GM23248 (cell line): Measurements from ENCODE around the gene THADA. TPM values are rescaled to one million over a fixed set of nuclear protein-coding genes. Genes with fewer than 3 reads are reported as not detected.
"Not testable (repeated sequence)": the region's sequence is repeated elsewhere in the genome, so short reads cannot be mapped to it uniquely, and the experiment has no call there.

Source experiments
- DNase-seq: peaks from one replicate; pipeline ENCODE4 v3.0.0-alpha.2; 2015
- H2AFZ ChIP-seq: fragments of 200-600 bp; sonication (generic); 2 replicates; pipeline ENCODE4 v1.6.1; 2016; ENCODE audit warnings: antibody characterized with exemption
- H3F3A ChIP-seq: fragments of 200-600 bp; sonication (generic); 2 replicates; pipeline ENCODE4 v1.6.1; 2016; ENCODE audit warnings: mild to moderate bottlenecking, antibody characterized with exemption, mixed run types; ENCODE audit not compliant: insufficient read depth
- H3K27ac ChIP-seq: fragments of 200-600 bp; sonication (generic); 2 replicates; pipeline ENCODE4 v1.5.1; 2016; ENCODE audit warnings: mild to moderate bottlenecking
- H3K27me3 ChIP-seq: fragments of 200-600 bp; sonication (generic); replicated peaks from 2 replicates; pipeline ENCODE4 v1.6.1; 2016; ENCODE audit warnings: mild to moderate bottlenecking; ENCODE audit not compliant: insufficient read depth
- H3K36me3 ChIP-seq: fragments of 200-600 bp; sonication (generic); 2 replicates; pipeline ENCODE4 v1.6.1; 2016; ENCODE audit warnings: low read depth, mild to moderate bottlenecking
- H3K4me1 ChIP-seq: fragments of 200-600 bp; sonication (generic); 2 replicates; pipeline ENCODE4 v1.6.1; 2016; ENCODE audit warnings: mild to moderate bottlenecking; ENCODE audit not compliant: insufficient read depth
- H3K4me2 ChIP-seq: fragments of 200-600 bp; sonication (generic); one replicate; pipeline ENCODE4 v1.6.1; 2016; ENCODE audit warnings: mild to moderate bottlenecking; ENCODE audit not compliant: unreplicated experiment
- H3K4me3 ChIP-seq: fragments of 200-600 bp; sonication (generic); 2 replicates; pipeline ENCODE4 v1.5.1; 2016; ENCODE audit warnings: mild to moderate bottlenecking
- H3K79me2 ChIP-seq: fragments of 200-600 bp; sonication (generic); 2 replicates; pipeline ENCODE4 v1.6.1; 2016; ENCODE audit warnings: mild to moderate bottlenecking; ENCODE audit not compliant: insufficient read depth
- H3K9ac ChIP-seq: fragments of 200-600 bp; sonication (generic); 2 replicates; pipeline ENCODE4 v1.6.1; 2016; ENCODE audit warnings: mild to moderate bottlenecking
- H3K9me2 ChIP-seq: fragments of 200-600 bp; sonication (generic); 2 replicates; pipeline ENCODE4 v1.6.1; 2016; ENCODE audit warnings: mixed run types, mild to moderate bottlenecking, moderate library complexity; ENCODE audit not compliant: insufficient read depth
- H3K9me3 ChIP-seq: fragments of 200-600 bp; sonication (generic); one replicate; pipeline ENCODE4 v1.6.1; 2017; ENCODE audit warnings: low read depth
- H4K20me1 ChIP-seq: fragments of 200-600 bp; sonication (generic); 2 replicates; pipeline ENCODE4 v1.6.0; 2016; ENCODE audit not compliant: insufficient read depth
- EZH2 ChIP-seq: fragments of 200-600 bp; sonication (generic); IDR thresholded peaks from 2 replicates; pipeline ENCODE4 v1.6.1; 2018; ENCODE audit warnings: antibody characterized with exemption, mild to moderate bottlenecking; ENCODE audit not compliant: insufficient read depth, poor library complexity, severe bottlenecking
- EZH2phosphoT487 ChIP-seq: fragments of 200-600 bp; sonication (generic); IDR thresholded peaks from 2 replicates; pipeline ENCODE4 v1.6.1; 2018; ENCODE audit warnings: antibody characterized with exemption, moderate library complexity, mild to moderate bottlenecking, low read depth; ENCODE audit not compliant: insufficient read depth
- WGBS, 2 experiments: methylation state at CpG; one replicate each; pipeline ENCODE4 v1.1.6; 2015 to 2017; ENCODE audit warnings: low lambda C conversion rate in 2 of 2, low coverage in 1 of 2; ENCODE audit errors: missing lambda C conversion rate in 2 of 2; 5-methylcytosine and 5-hydroxymethylcytosine counted together
- in situ Hi-C: fragments of 300-500 bp; cut with MboI; formaldehyde crosslinking; loops from 2 replicates; pipeline ENCODE4 v1.15.0; 2020
- polyA plus RNA-seq: library from polyadenylated mRNA; unstranded; fragments of >200 nt; fragmentation: Nextera tagmentation; extraction: Ambion mirVana; gene quantifications from 2 replicates; pipeline ENCODE4 v1.2.1, GENCODE V29; 2016
- total RNA-seq: library from RNA; depleted of rRNA; stranded (reverse); fragments of >200 nt; shearing (Covaris generic); gene quantifications from 2 replicates; pipeline ENCODE4 v1.2.3, GENCODE V29; 2014

THADA gene
- total and polyA plus RNA-seq, 2 experiments from 2014 or later = 14.1 to 15.8 TPM

- Histone ChIP-seq H3K9ac (no peak overlapping the region), H3K9me2 (no peaks in the 10 kb centered on the region), H3K27ac (no peak overlapping the region), H2AFZ (peak overlapping the region; percentile 6; the same call in 1 of the 2 replicates), H3F3A (peaks cover 23% of the 10 kb centered on the region), H3K4me2 (peak overlapping the region; percentile 3), H4K20me1 (no peaks in the 10 kb centered on the region), H3K36me3 (no peaks in the 10 kb centered on the region), H3K4me1 (peaks cover 37% of the 10 kb centered on the region), H3K4me3 (no peak overlapping the region), H3K9me3 (no peaks in the 10 kb centered on the region), H3K79me2 (no peaks in the 10 kb centered on the region), H3K27me3 (no peaks in the 10 kb centered on the region)
- TF ChIP-seq EZH2phosphoT487 (no peak), EZH2 (no peak)
- WGBS, 2 experiments = 50 to 58% methylated on average over 1 of the region's 1 CpG
- DNase-seq = peak; percentile 29
- in situ Hi-C loops = no loop called here
These were observed 57.7 kb downstream of the THADA start for GRCh38 chr2:43538034-43538670.

GRCh38 chr2:43537137-43537536 lies 58.7 kb downstream of the THADA start:
- Histone ChIP-seq H3K27ac (no peak overlapping the region), H3K4me1 (peaks cover 36% of the 10 kb centered on the region), H4K20me1 (no peaks in the 10 kb centered on the region), H3K36me3 (no peaks in the 10 kb centered on the region), H3K27me3 (no peaks in the 10 kb centered on the region), H3K4me3 (no peak overlapping the region), H3K9ac (no peak overlapping the region), H3K79me2 (no peaks in the 10 kb centered on the region), H2AFZ (no peak overlapping the region), H3K9me3 (no peaks in the 10 kb centered on the region), H3K9me2 (no peaks in the 10 kb centered on the region), H3K4me2 (no peak overlapping the region), H3F3A (peaks cover 23% of the 10 kb centered on the region)
- TF ChIP-seq EZH2phosphoT487 (no peak), EZH2 (no peak)
- in situ Hi-C loops = no loop called here
- 93 to 96% methylated on average over 2 of the region's 2 CpGs for WGBS, 2 experiments
- DNase-seq = no peak

DNA sequence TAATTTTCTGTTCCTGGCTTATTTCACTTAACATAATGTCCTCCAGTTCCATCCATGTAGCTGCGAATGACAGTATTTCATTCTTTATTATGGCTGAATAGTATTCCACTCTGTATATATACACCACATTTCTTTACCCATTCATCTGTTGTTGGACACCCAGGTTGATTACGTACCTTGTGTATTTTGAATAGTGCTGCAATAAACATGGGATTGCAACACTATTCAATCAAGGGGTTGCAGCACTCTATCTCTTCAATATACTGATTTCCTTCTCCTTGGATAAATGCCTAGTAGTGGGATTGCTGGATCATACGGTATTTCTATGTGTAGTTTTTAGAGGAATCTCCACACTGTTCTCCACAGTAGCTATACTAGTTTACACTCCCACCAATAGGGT lies 61.3 kb downstream of the THADA start:
- no peak for TF ChIP-seq EZH2
- TF ChIP-seq EZH2phosphoT487 = no peak
- in situ Hi-C loops = no loop called here

GRCh38 chr2:43532572-43532971 lies 63.3 kb downstream of the THADA start:
- H3K9me2 ChIP-seq, H4K20me1 ChIP-seq, H3K79me2 ChIP-seq, H3K4me3 ChIP-seq, H2AFZ ChIP-seq, in situ Hi-C loops, H3K9me3 ChIP-seq, H3K36me3 ChIP-seq, H3K9ac ChIP-seq, H3K27me3 ChIP-seq, H3K4me2 ChIP-seq, DNase-seq, H3K4me1 ChIP-seq, H3F3A ChIP-seq, H3K27ac ChIP-seq: not testable (repeated sequence)
- 98 to 99% methylated on average over 3 of the region's 3 CpGs for WGBS, 2 experiments

More for the DNA sequence above, 61.3 kb downstream of the THADA start:
- WGBS, 2 experiments = 83 to 86% methylated on average over 3 of the region's 3 CpGs
- Histone ChIP-seq H2AFZ (no peak overlapping the region), H3K79me2 (peaks cover 9% of the 10 kb centered on the region; the same call in 1 of the 2 replicates), H3K36me3 (no peaks in the 10 kb centered on the region; the same call in 1 of the 2 replicates), H3K4me1 (peaks cover 15% of the 10 kb centered on the region), H3K4me2 (no peak overlapping the region), H4K20me1 (no peaks in the 10 kb centered on the region), H3K9ac (no peak overlapping the region), H3K27ac (no peak overlapping the region), H3F3A (peaks cover 7% of the 10 kb centered on the region), H3K9me3 (no peaks in the 10 kb centered on the region), H3K27me3 (no peaks in the 10 kb centered on the region), H3K9me2 (no peaks in the 10 kb centered on the region), H3K4me3 (no peak overlapping the region)
- no peak for DNase-seq

DNA sequence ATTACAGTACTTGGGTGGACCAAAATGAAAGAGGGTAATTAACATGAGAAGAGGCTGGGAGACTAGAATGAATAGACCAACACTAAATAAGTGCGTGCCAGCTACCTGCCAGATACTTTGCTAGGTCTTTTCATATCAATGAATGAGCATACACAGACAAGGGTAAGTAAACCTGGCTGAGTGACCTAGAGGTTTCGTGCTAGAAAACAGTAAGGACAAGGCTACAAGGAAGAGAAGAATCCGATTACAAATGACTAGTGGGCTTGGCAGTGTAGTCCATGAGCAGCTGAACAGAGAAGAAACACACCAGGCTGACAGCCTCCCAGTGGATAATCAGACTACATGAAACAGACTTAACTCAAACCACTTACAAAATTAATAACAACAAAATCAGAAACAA lies 64.6 kb downstream of the THADA start:
- Histone ChIP-seq H3F3A (no peaks in the 10 kb centered on the region), H4K20me1 (no peaks in the 10 kb centered on the region), H3K9me3 (no peaks in the 10 kb centered on the region), H2AFZ (no peak overlapping the region), H3K36me3 (peaks cover 8% of the 10 kb centered on the region; the same call in 1 of the 2 replicates), H3K79me2 (peaks cover 9% of the 10 kb centered on the region; the same call in 1 of the 2 replicates), H3K27me3 (no peaks in the 10 kb centered on the region), H3K9ac (no peak overlapping the region), H3K9me2 (no peaks in the 10 kb centered on the region), H3K4me3 (no peak overlapping the region), H3K4me1 (no peaks in the 10 kb centered on the region), H3K27ac (no peak overlapping the region), H3K4me2 (no peak overlapping the region)
- no peak for DNase-seq
- no peak for TF ChIP-seq EZH2
- TF ChIP-seq EZH2phosphoT487 = no peak
- WGBS, 2 experiments = 74 to 75% methylated on average over 3 of the region's 3 CpGs
- in situ Hi-C loops = no loop called here
